Suprapubic skin (tissue), 4 donors: ENCODE results near the gene TSHZ2. TPM values are rescaled to one million over a fixed set of nuclear protein-coding genes. Genes with fewer than 3 reads are reported as not detected.

ENCODE experiments used
- DNase-seq, 2 donors: peaks; one replicate each; pipeline ENCODE4 v3.0.0-alpha.2; 2019; ENCODE audit warnings: low spot score in 2 of 2
- H3K27ac ChIP-seq: fragments of 200-600 bp; sonication (generic); one replicate; pipeline ENCODE4 v1.5.1; 2019
- H3K27me3 ChIP-seq: fragments of 200-600 bp; sonication (generic); one replicate; pipeline ENCODE4 v1.5.1; 2019
- H3K36me3 ChIP-seq: fragments of 200-600 bp; sonication (generic); one replicate; pipeline ENCODE4 v1.5.1; 2019
- H3K4me1 ChIP-seq: fragments of 200-600 bp; sonication (generic); one replicate; pipeline ENCODE4 v1.5.1; 2019
- H3K4me3 ChIP-seq: fragments of 200-600 bp; sonication (generic); one replicate; pipeline ENCODE4 v1.5.1; 2019; ENCODE audit warnings: mild to moderate bottlenecking
- H3K9me3 ChIP-seq: fragments of 200-600 bp; sonication (generic); one replicate; pipeline ENCODE4 v1.5.1; 2019
- EP300 ChIP-seq: sonication (generic); formaldehyde crosslinking; IDR thresholded peaks from one replicate; pipeline ENCODE4 v1.6.1; 2017; ENCODE audit warnings: antibody characterized with exemption
- POLR2A ChIP-seq, 2 donors: fragments of 450-650 bp; IDR thresholded peaks; one replicate each; pipeline ENCODE4 v1.6.1; 2017; ENCODE audit warnings: antibody characterized with exemption in 2 of 2, mild to moderate bottlenecking in 2 of 2, moderate library complexity in 2 of 2
- POLR2AphosphoS5 ChIP-seq, 3 donors: sonication (generic); formaldehyde crosslinking; IDR thresholded peaks; one replicate each; pipeline ENCODE4 v1.6.1; 2017; ENCODE audit warnings: antibody characterized with exemption in 3 of 3
- WGBS: methylation state at CpG from one replicate; pipeline ENCODE4 v1.1.5; 2018; 5-methylcytosine and 5-hydroxymethylcytosine counted together
- total RNA-seq, 4 donors: library from RNA; depleted of rRNA; stranded (reverse); fragments of >200 nt; gene quantifications; one replicate each; pipeline ENCODE4 v1.1.0, GENCODE V29; 2016
- TF ChIP-seq, protein P1 (sequence below), 2 donors: fragments of 200-600 bp in 1 of 2; fragments of 450-650 bp in 1 of 2; sonication (generic) in 1 of 2; IDR thresholded peaks; one replicate each; pipeline ENCODE4 v1.5.1; 2016 to 2019; ENCODE audit warnings: antibody characterized with exemption in 2 of 2, mild to moderate bottlenecking in 1 of 2, moderate library complexity in 1 of 2

The TSHZ2 gene
- total RNA-seq, 4 donors from 2014 or later, result 10.2 to 24.7 (median 19.2) TPM

DNA sequence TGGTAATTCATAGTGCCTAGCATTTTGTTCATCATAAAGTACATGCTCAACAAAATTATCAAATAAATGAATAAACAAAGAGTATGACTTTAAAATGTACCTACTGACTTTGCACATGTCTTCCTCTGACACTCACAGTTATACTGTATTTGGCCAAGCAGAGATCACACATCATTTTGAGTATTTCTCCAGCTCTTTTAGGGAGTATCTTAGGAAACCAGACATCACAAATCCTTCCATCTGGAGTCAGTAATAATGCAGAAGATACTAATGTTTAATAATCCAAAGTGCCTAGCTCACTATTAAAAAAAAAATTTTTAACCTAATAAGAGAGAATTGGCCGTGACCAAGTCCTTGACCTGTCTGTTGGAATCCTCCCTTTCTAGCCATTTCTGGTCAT, 466.9 kb downstream of the TSHZ2 start:
- H3K4me3 ChIP-seq, result no peak overlapping the region
- TF ChIP-seq POLR2AphosphoS5 (IDR thresholded peaks at IDR 0.05) (no peak), POLR2A (IDR thresholded peaks at IDR 0.05) (no peak), EP300 (no peak)
- TF ChIP-seq, protein P1, sequence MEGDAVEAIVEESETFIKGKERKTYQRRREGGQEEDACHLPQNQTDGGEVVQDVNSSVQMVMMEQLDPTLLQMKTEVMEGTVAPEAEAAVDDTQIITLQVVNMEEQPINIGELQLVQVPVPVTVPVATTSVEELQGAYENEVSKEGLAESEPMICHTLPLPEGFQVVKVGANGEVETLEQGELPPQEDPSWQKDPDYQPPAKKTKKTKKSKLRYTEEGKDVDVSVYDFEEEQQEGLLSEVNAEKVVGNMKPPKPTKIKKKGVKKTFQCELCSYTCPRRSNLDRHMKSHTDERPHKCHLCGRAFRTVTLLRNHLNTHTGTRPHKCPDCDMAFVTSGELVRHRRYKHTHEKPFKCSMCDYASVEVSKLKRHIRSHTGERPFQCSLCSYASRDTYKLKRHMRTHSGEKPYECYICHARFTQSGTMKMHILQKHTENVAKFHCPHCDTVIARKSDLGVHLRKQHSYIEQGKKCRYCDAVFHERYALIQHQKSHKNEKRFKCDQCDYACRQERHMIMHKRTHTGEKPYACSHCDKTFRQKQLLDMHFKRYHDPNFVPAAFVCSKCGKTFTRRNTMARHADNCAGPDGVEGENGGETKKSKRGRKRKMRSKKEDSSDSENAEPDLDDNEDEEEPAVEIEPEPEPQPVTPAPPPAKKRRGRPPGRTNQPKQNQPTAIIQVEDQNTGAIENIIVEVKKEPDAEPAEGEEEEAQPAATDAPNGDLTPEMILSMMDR (IDR thresholded peaks at IDR 0.05), result no peak
- peaks cover 5% of the 10 kb centered on the region for H3K4me1 ChIP-seq
- H3K9me3 ChIP-seq, result no peaks in the 10 kb centered on the region
- no peak for DNase-seq
- H3K27me3 ChIP-seq, result no peaks in the 10 kb centered on the region
- H3K27ac ChIP-seq, result no peak overlapping the region
- WGBS, result 98% methylated on average over 1 of the region's 1 CpG
- H3K36me3 ChIP-seq, result no peaks in the 10 kb centered on the region

DNA sequence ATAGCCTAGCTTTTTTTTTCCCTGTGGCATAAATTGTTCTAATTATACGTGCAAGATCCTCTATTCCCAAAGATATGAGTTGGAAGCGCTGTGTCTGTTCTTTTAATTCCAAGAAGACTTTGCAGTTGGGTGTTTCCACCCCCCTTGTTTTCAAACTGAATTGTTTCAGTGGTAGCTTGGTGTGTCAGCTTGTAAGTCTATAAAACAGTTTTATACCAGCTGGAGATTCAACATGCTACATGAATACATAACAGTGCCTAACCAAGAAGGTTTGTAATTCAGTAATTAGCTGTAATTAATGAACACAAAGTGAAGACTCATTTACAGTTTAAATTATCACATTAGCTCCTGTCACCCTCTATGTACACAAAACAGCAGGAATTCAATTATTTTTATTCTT, 467.5 kb downstream of the TSHZ2 start:
- Histone ChIP-seq H3K36me3 (no peaks in the 10 kb centered on the region), H3K4me1 (peaks cover 5% of the 10 kb centered on the region), H3K27me3 (no peaks in the 10 kb centered on the region), H3K4me3 (no peak overlapping the region), H3K27ac (no peak overlapping the region), H3K9me3 (no peaks in the 10 kb centered on the region)
- 75% methylated on average over 2 of the region's 2 CpGs for WGBS
- TF ChIP-seq EP300 (no peak), POLR2A (IDR thresholded peaks at IDR 0.05) (no peak), POLR2AphosphoS5 (IDR thresholded peaks at IDR 0.05) (no peak)
- TF ChIP-seq, protein P1 (IDR thresholded peaks at IDR 0.05), result no peak
- no peak for DNase-seq

- DNase-seq, result no peak
- TF ChIP-seq EP300 (no peak), POLR2AphosphoS5 (IDR thresholded peaks at IDR 0.05) (no peak), POLR2A (IDR thresholded peaks at IDR 0.05) (no peak)
- TF ChIP-seq, protein P1 (IDR thresholded peaks at IDR 0.05), result no peak
- H3K27me3 ChIP-seq, result no peaks in the 10 kb centered on the region
- WGBS, result 68% methylated on average over 9 of the region's 9 CpGs
- no peaks in the 10 kb centered on the region for H3K36me3 ChIP-seq
- no peaks in the 10 kb centered on the region for H3K4me1 ChIP-seq
- H3K27ac ChIP-seq, result no peak overlapping the region
- H3K4me3 ChIP-seq, result no peak overlapping the region
- H3K9me3 ChIP-seq, result peaks cover 9% of the 10 kb centered on the region
These were observed 472.4 kb downstream of the TSHZ2 start for GRCh38 chr20:53444401-53445149.

DNA sequence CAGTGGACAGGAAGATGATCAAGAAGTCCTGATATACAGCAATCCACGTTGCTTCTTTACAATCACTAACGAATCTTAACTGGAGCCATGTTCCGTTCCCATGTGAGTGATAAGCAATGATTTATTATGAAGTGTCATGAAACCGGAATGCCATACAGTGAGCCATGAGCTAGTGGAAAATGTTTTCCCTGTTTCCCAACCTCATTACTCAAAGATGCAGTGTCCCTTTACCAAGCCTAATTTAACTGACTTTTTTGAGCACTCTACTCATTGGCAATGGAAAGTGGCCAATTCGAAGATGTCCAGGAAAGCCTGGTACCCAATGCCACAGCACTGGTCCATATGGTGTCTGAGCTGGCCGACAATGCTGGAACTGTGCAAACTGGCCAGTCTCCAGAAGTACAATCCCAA, 473.2 kb downstream of the TSHZ2 start:
- Histone ChIP-seq H3K27me3 (no peaks in the 10 kb centered on the region), H3K4me3 (no peak overlapping the region), H3K4me1 (no peaks in the 10 kb centered on the region), H3K36me3 (no peaks in the 10 kb centered on the region), H3K9me3 (peaks cover 9% of the 10 kb centered on the region), H3K27ac (no peak overlapping the region)
- no peak for TF ChIP-seq EP300
- no peak for TF ChIP-seq POLR2A (IDR thresholded peaks at IDR 0.05)
- TF ChIP-seq, protein P1 (IDR thresholded peaks at IDR 0.05), result no peak
- TF ChIP-seq POLR2AphosphoS5 (IDR thresholded peaks at IDR 0.05), result no peak
- WGBS, result 56% methylated on average over 6 of the region's 6 CpGs
- DNase-seq, result no peak

- Histone ChIP-seq H3K36me3 (no peaks in the 10 kb centered on the region), H3K4me1 (no peaks in the 10 kb centered on the region), H3K4me3 (no peak overlapping the region), H3K9me3 (peaks cover 9% of the 10 kb centered on the region), H3K27ac (no peak overlapping the region), H3K27me3 (no peaks in the 10 kb centered on the region)
- no peak for TF ChIP-seq EP300
- TF ChIP-seq POLR2A (IDR thresholded peaks at IDR 0.05), result no peak
- no peak for TF ChIP-seq POLR2AphosphoS5 (IDR thresholded peaks at IDR 0.05)
- TF ChIP-seq, protein P1 (IDR thresholded peaks at IDR 0.05), result no peak
- WGBS, result 90% methylated on average over 7 of the region's 7 CpGs
- no peak for DNase-seq
These were observed 473.8 kb downstream of the TSHZ2 start for GRCh38 chr20:53445932-53446331.
